NCI-H187 treated with DMSO at 0.1 percent for 48 hours (cell line): ENCODE measurements around the gene ANAPC5.

Experiments used
- DNase-seq: peaks from one replicate; lab custom pipeline; 2025; lab: John Stamatoyannopoulos, UW

Gene ANAPC5

GRCh38 chr12:121365416-121366062, 13.3 kb upstream of the ANAPC5 start:
- no peak for DNase-seq

- DNase-seq, result no peak
Measured at GRCh38 chr12:121364683-121365121, 12.5 kb upstream of the ANAPC5 start.

- no peak for DNase-seq
Measured at GRCh38 chr12:121358073-121358472, 5.9 kb upstream of the ANAPC5 start.

- no peak for DNase-seq
Measured at GRCh38 chr12:121357331-121357730, 5.1 kb upstream of the ANAPC5 start.

GRCh38 chr12:121356657-121357056, 4.4 kb upstream of the ANAPC5 start:
- no peak for DNase-seq

- no peak for DNase-seq
Measured at GRCh38 chr12:121355818-121356217, 3.6 kb upstream of the ANAPC5 start.

- DNase-seq, result no peak
Measured at GRCh38 chr12:121352682-121353018, 439 bp upstream of the ANAPC5 start.

- DNase-seq, result no peak
Measured at GRCh38 chr12:121346747-121347146, 5.5 kb downstream of the ANAPC5 start.

GRCh38 chr12:121345151-121345815, 6.9 kb downstream of the ANAPC5 start:
- DNase-seq, result no peak

GRCh38 chr12:121344506-121344905, 7.7 kb downstream of the ANAPC5 start:
- DNase-seq, result no peak

GRCh38 chr12:121337416-121337815, 14.8 kb downstream of the ANAPC5 start:
- DNase-seq, result no peak

GRCh38 chr12:121334513-121335343, 17.5 kb downstream of the ANAPC5 start:
- DNase-seq, result peak; percentile 35

GRCh38 chr12:121333747-121334146, 18.5 kb downstream of the ANAPC5 start:
- no peak for DNase-seq

- no peak for DNase-seq
Measured at GRCh38 chr12:121331248-121331647, 21.0 kb downstream of the ANAPC5 start.

GRCh38 chr12:121330692-121331091, 21.5 kb downstream of the ANAPC5 start:
- no peak for DNase-seq

- no peak for DNase-seq
Measured at GRCh38 chr12:121330195-121330594, 22.0 kb downstream of the ANAPC5 start.

- no peak for DNase-seq
Measured at GRCh38 chr12:121328620-121329019, 23.6 kb downstream of the ANAPC5 start.

- no peak for DNase-seq
Measured at GRCh38 chr12:121326996-121327674, 25.1 kb downstream of the ANAPC5 start.

- no peak for DNase-seq
Measured at GRCh38 chr12:121325922-121326396, 26.3 kb downstream of the ANAPC5 start.

- DNase-seq, result no peak
Measured at GRCh38 chr12:121323908-121324307, 28.3 kb downstream of the ANAPC5 start.

GRCh38 chr12:121318121-121318520, 34.1 kb downstream of the ANAPC5 start:
- DNase-seq, result no peak

GRCh38 chr12:121314431-121314830, 37.8 kb downstream of the ANAPC5 start:
- no peak for DNase-seq
